SHP77 treated with DMSO at 0.1 percent for 48 hours (cell line): ENCODE data around the gene WFDC6.

Source experiments
- DNase-seq: peaks from one replicate; lab custom pipeline; 2025; lab: John Stamatoyannopoulos, UW

WFDC6 gene

DNA sequence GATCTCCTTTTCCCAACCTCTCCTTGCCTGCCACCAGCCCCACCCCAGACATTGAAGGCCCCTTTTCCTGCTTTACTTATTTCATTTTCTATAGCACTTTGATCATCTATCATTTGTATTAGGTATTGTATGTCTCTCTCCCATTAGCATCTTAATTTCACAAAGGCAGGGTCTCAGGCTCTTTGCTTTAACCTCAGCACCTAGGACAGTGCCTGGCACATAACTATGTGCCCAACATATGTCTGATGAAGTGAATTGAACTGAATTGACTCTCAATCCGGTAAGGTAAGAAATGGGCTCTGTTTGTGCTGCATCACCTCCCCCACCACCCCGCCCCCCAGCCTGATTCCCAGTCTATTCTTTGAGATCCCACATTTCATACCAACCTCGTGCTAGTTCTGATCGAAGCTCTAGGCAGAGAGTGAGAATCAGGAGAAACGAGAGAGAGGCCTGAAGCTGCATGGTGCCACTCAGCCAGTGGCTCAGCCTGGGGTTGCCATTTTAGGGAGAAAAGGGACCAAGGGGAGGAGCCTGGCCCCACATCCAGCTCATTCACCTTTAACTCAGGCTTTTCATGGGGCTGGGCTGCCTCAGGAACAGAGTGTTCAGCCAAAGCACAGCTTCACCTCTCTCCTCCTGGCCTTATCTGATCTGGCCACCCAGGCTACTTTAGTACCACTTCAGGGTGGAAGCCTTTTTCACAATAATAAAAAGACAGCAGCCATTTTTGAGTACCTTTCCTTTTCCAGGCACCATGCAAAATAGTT, 24.0 kb downstream of the WFDC6 start, which contains the start of gene SPINT3:
Gene SPINT3, minus strand, starts transcription at position 476 of the 767 bp plus-strand sequence. Its CDS starts 14 bp downstream, at position 462.
- DNase-seq, result no peak

GRCh38 chr20:45510242-45510862, 28.9 kb downstream of the WFDC6 start:
- DNase-seq, result no peak

GRCh38 chr20:45509091-45509490, 30.2 kb downstream of the WFDC6 start:
- no peak for DNase-seq

DNA sequence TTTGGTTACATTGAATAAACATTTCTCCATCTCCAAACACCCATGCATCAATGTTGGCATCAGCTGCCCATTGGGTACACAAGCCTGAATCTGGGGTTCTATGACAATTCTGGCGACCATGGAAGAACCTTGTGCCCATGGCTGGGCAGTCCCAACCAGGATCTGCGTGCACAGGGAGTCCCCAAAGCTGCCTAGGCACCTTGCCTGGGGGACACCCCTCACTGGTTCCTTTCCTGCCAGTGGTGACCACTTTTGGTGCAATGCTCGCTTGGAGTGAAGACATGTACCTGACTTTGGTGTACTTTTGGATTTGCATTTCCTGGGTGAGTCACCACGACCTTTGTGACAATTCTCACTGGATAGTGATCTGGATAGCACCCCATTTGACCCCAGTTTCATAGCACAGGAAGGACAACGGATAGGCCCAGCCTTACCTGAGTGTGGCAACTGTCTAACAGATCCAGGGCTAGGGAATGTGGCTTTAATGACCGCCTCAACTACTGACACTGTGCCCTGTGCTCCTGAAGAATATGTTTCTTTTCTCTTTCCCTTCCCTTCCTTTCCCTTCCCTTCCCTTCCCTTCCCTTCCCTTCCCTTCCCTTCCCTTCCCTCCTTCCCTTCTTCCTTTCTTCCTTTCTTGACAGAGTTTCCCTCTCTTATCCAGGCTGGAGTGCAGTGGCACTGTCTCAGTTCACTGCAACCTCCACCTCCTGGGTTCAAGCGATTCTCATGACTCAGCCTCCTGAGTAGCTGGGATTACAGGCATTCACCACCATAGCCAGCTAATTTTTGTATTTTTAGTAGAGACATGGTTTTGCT, 31.0 kb downstream of the WFDC6 start:
- no peak for DNase-seq

DNA sequence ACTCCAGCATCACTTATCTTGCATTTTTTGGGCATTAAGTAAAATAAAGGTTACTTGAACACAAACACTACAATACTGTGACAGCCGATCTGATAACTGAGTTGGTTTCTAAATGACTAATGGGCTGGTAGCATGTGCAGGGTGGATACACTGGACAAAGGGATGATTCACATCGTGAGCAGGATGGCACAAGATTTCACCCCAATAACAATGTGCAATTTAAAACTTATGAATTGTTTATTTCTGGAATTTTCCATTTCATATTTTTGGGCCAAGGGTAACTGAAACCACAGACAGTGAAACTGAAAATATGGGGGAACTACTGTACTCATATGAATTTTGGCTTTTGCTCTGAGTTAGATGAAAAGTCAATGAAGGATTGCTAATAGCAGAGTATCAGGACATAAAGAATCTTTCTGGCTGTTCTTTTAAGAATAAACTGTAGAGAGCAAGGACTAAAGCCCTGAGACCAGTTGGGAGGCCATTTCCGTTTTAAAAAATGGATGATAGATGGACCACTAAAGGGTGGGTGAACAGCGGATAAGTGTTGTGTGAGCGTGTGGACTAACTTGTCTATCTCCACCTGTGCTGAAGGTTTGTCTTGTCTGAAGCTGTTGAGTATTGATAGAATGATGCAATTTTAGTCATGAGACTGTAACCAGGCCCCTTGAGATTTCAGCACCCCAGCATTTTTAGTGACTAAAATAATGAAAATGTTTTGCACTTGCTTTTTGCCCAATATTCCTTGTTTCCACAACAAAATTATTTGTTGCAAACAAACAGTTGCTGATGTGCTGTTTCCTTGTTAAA, 32.1 kb downstream of the WFDC6 start:
- no peak for DNase-seq

- no peak for DNase-seq
Measured at GRCh38 chr20:45506398-45506797, 32.9 kb downstream of the WFDC6 start.

DNA sequence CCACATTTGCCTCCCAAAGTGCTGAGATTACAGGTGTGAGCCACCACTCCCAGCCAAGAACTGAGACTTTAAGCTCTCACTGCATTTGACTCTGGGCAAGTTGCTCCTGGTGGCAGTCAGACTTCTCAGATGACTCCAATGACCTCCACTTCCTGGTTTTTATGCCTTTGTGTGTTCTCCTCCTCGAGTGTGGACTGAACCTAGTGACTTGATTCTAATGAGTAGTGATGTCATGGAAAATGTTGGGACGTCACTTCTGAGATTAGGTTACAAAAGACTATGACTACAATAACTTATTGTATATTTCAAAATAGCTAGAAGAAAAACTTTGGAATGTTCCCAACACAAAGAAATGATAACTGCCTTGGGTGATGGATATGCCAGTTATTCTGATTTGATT, 35.9 kb downstream of the WFDC6 start:
- DNase-seq, result no peak

DNA sequence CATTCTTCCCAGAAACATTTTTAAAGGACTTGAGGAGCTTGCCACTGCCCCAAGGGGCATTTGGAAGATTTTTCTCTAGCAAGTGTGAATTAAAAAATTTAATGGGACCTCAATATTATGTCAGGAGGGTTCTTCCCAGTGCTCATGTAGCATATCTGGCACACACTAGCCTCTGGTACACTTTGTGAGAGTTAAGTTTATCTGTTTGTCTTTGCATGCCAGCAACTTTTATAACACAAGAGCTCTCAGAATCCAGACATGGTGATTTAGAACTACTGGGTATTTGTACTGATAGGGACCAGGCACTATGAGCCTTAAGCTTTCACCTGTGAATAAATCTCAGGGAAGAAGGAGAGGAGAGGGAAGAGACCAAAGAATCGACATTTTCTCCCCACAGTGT, 36.7 kb downstream of the WFDC6 start:
- no peak for DNase-seq

GRCh38 chr20:45501600-45501999, 37.7 kb downstream of the WFDC6 start:
- DNase-seq, result no peak

GRCh38 chr20:45500022-45500421, 39.3 kb downstream of the WFDC6 start:
- no peak for DNase-seq

DNA sequence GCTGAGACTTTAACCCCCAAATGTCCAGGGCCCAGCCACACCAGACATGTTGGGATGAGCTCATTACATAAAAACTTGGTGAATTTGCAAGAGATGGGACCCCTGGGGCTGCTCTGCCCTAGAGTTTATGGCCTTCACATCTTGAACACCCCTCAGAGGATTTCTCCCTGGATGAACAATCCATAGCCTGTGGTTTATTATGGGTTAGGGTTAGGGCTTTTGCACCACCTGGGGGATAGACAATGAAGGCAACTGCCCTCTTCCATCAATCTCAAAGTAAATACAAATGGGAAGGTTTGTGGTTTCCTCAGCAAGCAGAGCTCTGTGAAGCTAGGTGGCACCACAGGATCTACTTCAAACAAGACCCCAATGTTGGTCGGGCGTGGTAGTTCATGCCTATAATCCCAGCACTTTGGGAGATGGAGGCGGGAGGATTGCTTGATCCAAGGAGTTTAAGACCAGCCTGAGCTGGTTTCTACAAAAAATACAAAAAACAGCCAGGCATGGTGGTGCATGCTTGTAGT, 41.2 kb downstream of the WFDC6 start:
- DNase-seq, result no peak

DNA sequence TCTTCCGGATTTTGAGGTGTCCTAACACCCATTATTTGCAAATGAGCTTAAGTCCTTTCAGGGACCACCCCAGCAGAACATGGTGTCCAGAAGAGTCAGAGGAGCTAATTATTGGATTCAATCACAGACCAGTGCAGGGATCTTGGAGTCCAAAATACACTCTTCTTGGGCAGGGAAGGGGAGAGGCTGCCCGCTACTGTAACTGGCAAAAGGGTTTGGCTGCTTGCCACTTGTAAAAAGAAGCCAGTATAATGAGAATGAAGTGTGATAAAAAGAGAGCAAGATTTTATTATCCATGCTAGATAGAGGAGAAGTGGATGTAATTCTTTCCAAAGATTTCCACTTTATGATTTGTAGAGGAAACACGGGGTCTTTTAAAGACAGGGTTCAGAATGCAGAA, 43.1 kb downstream of the WFDC6 start:
- no peak for DNase-seq

DNA sequence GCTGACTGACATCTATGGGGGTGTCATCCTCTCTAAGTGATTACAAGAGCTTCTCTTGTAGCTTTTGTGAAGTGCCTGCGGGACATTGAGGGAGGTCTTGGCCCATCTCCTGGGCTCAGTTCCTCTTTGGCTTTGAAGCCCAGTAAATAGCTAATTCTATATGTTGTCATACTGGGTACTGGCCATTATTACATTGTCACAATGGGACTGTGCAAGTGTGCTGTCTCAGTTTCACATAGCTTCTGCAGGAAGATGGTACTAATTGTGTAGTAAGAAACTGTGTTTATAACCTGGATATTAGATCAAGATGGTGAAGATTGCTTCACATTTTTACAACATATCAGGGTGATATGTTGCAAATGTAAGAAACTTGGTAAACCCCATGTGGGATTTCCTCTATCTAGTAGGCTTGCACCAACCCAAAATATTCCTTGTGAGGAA, 43.8 kb downstream of the WFDC6 start:
- DNase-seq, result no peak

DNA sequence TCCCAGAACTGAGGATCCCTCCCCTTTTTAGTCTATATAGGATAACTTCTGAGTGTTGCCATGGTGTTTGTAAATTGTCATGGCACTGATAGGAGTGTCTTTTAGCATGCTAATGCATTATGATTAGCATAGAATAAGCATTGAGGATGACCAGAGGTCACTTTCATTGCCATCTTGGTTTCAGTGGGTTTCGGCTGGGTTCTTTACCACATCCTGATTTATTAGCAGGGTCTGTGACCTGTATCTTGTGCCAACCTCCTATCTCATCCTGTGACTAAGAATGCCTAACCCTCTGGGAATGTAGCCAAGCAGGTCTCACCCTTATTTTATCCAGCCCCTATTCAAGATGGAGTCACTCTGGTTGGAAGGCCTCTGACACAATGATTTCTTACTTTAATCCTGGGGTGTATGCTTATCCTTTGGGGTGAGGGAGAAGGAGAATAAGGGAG, 50.2 kb downstream of the WFDC6 start:
- no peak for DNase-seq

DNA sequence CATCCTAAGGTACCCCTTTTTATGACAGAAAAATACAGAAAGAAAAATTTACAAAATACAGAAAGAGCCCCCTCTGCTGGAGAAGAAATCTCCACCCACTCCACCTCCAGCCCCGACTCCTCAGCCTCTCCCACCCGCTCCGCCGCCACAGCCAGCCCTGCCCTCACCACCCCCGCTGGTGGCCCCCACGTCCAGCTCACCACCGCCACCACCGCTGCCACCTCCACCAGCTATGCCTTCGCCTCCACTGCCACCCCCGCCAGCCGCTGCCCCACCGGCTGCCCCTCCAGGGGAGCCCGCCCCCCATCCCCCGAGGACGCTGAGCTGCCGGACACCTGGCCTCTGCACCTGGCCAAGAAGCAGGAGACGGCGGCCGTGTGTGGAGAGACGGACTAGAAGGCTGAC, 52.0 kb downstream of the WFDC6 start:
- DNase-seq, result no peak

- DNase-seq, result no peak
Measured at GRCh38 chr20:45485388-45485787, 53.9 kb downstream of the WFDC6 start.

GRCh38 chr20:45484676-45485075, 54.6 kb downstream of the WFDC6 start:
- DNase-seq, result no peak
